Lower lobe of right lung (tissue), 2 donors: ENCODE measurements around the gene CHMP2A. TPM values are rescaled to one million over a fixed set of nuclear protein-coding genes. Genes with fewer than 3 reads are reported as not detected.

Experiments used
- ATAC-seq, 2 donors: fragments of 200-7000 bp; cut with Tn5 transposase; one replicate each; pipeline ENCODE4 v1.9.1; 2020 to 2022; ENCODE audit warnings: mild to moderate bottlenecking in 2 of 2, moderate library complexity in 2 of 2
- DNase-seq: peaks from one replicate; pipeline ENCODE4 v3.0.0-alpha.2; 2020
- H3K27ac ChIP-seq: fragments of 200-600 bp; one replicate; pipeline ENCODE4 v1.8.0; 2022
- H3K27me3 ChIP-seq: fragments of 200-600 bp; one replicate; pipeline ENCODE4 v1.8.0; 2022; ENCODE audit warnings: low read depth
- H3K36me3 ChIP-seq: fragments of 200-600 bp; one replicate; pipeline ENCODE4 v1.8.0; 2022; ENCODE audit warnings: mild to moderate bottlenecking
- H3K4me1 ChIP-seq: fragments of 200-600 bp; one replicate; pipeline ENCODE4 v1.8.0; 2022
- H3K4me3 ChIP-seq: fragments of 200-600 bp; one replicate; pipeline ENCODE4 v1.8.0; 2022; ENCODE audit warnings: mild to moderate bottlenecking
- H3K9me3 ChIP-seq: fragments of 200-600 bp; one replicate; pipeline ENCODE4 v1.8.0; 2022
- CTCF ChIP-seq: fragments of 200-600 bp; IDR thresholded peaks from one replicate; pipeline ENCODE4 v1.8.0; 2022; ENCODE audit warnings: antibody characterized with exemption, mild to moderate bottlenecking
- intact Hi-C: fragments of 100-400 bp; cut with DNase I; formaldehyde crosslinking; loops from one replicate; pipeline ENCODE4 v1.11.0; 2022
- total RNA-seq: library from RNA; stranded (reverse); fragmentation: NEBNext Ultra II Directional; extraction: Animal tissue kit (Norgen Biotek cat#: 25700); gene quantifications from one replicate; pipeline ENCODE4 v1.2.1, GENCODE V29; 2021
- donor health status: DM: no; HTN: yes; CAD: no; lungs with severe emphysema.

Gene CHMP2A
- total RNA-seq, 1 donor from 2014 or later, result 104 TPM

- DNase-seq (peak; percentile 50), ATAC-seq (no peak)
- peaks cover 20% of the 10 kb centered on the region for H3K36me3 ChIP-seq
- no peak for TF ChIP-seq CTCF
- peaks cover 50% of the 10 kb centered on the region for H3K4me1 ChIP-seq
- no peaks in the 10 kb centered on the region for H3K27me3 ChIP-seq
- H3K27ac ChIP-seq, result no peak overlapping the region
- no peak overlapping the region for H3K4me3 ChIP-seq
- no peaks in the 10 kb centered on the region for H3K9me3 ChIP-seq
- intact Hi-C loops, result no loop called here
These were observed 37.7 kb downstream of the CHMP2A start for GRCh38 chr19:58516964-58517833.

GRCh38 chr19:58516246-58516836, 38.6 kb downstream of the CHMP2A start:
- H3K4me3 ChIP-seq, result no peak overlapping the region
- no peaks in the 10 kb centered on the region for H3K27me3 ChIP-seq
- no peak for TF ChIP-seq CTCF
- no peaks in the 10 kb centered on the region for H3K9me3 ChIP-seq
- ATAC-seq (no peak), DNase-seq (no peak)
- intact Hi-C loops, result no loop called here
- peaks cover 20% of the 10 kb centered on the region for H3K36me3 ChIP-seq
- H3K27ac ChIP-seq, result no peak overlapping the region
- peaks cover 50% of the 10 kb centered on the region for H3K4me1 ChIP-seq

- no peaks in the 10 kb centered on the region for H3K9me3 ChIP-seq
- intact Hi-C loops, result no loop called here
- no peak overlapping the region for H3K4me3 ChIP-seq
- H3K4me1 ChIP-seq, result peaks cover 45% of the 10 kb centered on the region
- ATAC-seq (no peak), DNase-seq (no peak)
- no peak overlapping the region for H3K27ac ChIP-seq
- no peaks in the 10 kb centered on the region for H3K27me3 ChIP-seq
- H3K36me3 ChIP-seq, result peaks cover 20% of the 10 kb centered on the region
- TF ChIP-seq CTCF, result no peak
These were observed 39.6 kb downstream of the CHMP2A start for GRCh38 chr19:58515259-58515658.

GRCh38 chr19:58514564-58515022, 40.3 kb downstream of the CHMP2A start:
- TF ChIP-seq CTCF, result no peak
- Histone ChIP-seq H3K27me3 (no peaks in the 10 kb centered on the region), H3K4me1 (peaks cover 43% of the 10 kb centered on the region), H3K36me3 (peaks cover 20% of the 10 kb centered on the region), H3K27ac (peak overlapping the region; percentile 71), H3K4me3 (peak overlapping the region; percentile 52), H3K9me3 (no peaks in the 10 kb centered on the region)
- DNase-seq, result no peak
- no peak for ATAC-seq
- intact Hi-C loops, result no loop called here

GRCh38 chr19:58513694-58514563, 41.0 kb downstream of the CHMP2A start:
- H3K4me1 ChIP-seq, result peaks cover 43% of the 10 kb centered on the region
- H3K27me3 ChIP-seq, result no peaks in the 10 kb centered on the region
- H3K9me3 ChIP-seq, result no peaks in the 10 kb centered on the region
- intact Hi-C loops, result no loop called here
- peak; percentile 97 for TF ChIP-seq CTCF
- H3K36me3 ChIP-seq, result peaks cover 20% of the 10 kb centered on the region
- DNase-seq, result peak; percentile 96
- ATAC-seq, result peak; percentile 95
- H3K27ac ChIP-seq, result peak overlapping the region; percentile 71
- peak overlapping the region; percentile 52 for H3K4me3 ChIP-seq
